Upper lobe of left lung (tissue), 4 donors: ENCODE measurements around the gene CSNK1G1.

Experiments used
- EP300 ChIP-seq, 4 donors: sonication (generic); formaldehyde crosslinking; IDR thresholded peaks; one replicate each; pipeline ENCODE4 v1.5.1; 2017; ENCODE audit warnings: antibody characterized with exemption in 4 of 4, control low read depth in 2 of 4
- POLR2A ChIP-seq, 4 donors: fragments of 450-650 bp; IDR thresholded peaks; one replicate each; pipeline ENCODE4 v1.5.1; 2016 to 2017; ENCODE audit warnings: antibody characterized with exemption in 4 of 4, mild to moderate bottlenecking in 2 of 4
- TF ChIP-seq, protein P1 (sequence below), 6 experiments: fragments of 450-650 bp in 4 of 6; fragments of 200-600 bp in 2 of 6; sonication (generic) in 2 of 6; IDR thresholded peaks; one replicate each; pipeline ENCODE4 v1.5.1; 2016 to 2019; ENCODE audit warnings: antibody characterized with exemption in 6 of 6

- TF ChIP-seq, protein P1, sequence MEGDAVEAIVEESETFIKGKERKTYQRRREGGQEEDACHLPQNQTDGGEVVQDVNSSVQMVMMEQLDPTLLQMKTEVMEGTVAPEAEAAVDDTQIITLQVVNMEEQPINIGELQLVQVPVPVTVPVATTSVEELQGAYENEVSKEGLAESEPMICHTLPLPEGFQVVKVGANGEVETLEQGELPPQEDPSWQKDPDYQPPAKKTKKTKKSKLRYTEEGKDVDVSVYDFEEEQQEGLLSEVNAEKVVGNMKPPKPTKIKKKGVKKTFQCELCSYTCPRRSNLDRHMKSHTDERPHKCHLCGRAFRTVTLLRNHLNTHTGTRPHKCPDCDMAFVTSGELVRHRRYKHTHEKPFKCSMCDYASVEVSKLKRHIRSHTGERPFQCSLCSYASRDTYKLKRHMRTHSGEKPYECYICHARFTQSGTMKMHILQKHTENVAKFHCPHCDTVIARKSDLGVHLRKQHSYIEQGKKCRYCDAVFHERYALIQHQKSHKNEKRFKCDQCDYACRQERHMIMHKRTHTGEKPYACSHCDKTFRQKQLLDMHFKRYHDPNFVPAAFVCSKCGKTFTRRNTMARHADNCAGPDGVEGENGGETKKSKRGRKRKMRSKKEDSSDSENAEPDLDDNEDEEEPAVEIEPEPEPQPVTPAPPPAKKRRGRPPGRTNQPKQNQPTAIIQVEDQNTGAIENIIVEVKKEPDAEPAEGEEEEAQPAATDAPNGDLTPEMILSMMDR (IDR thresholded peaks at IDR 0.05): no peak
- no peak for TF ChIP-seq POLR2A (IDR thresholded peaks at IDR 0.05)
- no peak for TF ChIP-seq EP300 (IDR thresholded peaks at IDR 0.05)
These were observed 4.7 kb downstream of the CSNK1G1 start for GRCh38 chr15:64351265-64351664.
